ENCODE measurements around the gene FAM229B. TPM values are rescaled to one million over a fixed set of nuclear protein-coding genes. Genes with fewer than 3 reads are reported as not detected.

The FAM229B gene, protein sequence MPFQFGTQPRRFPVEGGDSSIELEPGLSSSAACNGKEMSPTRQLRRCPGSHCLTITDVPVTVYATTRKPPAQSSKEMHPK
- total RNA-seq = 10 to 100 TPM; 10.6 to 23.3 (median 14.1) TPM

DNA sequence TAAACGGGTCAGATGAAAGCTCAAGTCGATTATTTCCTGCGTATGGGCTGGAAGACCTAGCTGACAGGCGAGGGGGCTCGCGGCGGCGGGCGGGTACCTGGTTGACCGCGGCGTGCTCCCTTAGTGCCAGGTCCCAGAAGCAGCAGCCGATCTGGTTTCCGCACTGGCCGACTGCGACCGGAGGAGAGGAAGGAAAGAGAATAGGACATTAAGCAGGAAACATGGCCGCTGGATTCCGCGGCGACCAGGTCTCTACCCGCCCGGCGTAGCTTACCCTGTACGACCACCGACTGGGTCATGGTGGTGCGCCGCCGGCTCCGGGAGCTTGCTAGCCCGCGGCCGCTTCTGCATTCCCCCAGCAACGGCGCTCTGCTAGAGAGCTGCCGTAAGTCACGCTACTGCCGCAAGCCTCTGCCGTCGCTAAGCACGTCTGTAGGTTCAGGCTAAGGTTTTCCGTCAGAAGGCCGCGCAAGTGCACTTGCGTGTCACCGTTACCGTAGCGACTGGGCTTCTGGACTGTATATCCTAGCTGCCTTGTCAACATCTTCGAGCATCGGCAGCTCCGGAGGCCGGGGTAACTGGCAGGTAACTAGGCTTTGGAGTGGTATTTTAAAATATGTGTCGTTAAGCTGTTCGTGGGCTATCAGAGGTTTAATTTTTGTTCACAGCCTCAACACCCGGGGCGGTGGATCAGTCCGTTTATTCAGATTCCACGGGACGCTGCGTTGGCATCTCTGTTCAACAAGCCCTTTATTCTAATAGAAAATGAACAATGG lies at the start of gene FAM229B, which contains the start of gene TUBE1:
Gene FAM229B (plus strand): TSS at position 456 of the 776 bp plus-strand sequence. CDS start 11,693 bp downstream, outside the sequence.
Gene TUBE1 (minus strand): TSS at position 347 of the 776 bp plus-strand sequence. CDS start 48 bp downstream, at position 299.
- H3K27ac ChIP-seq (replicated peaks in 1 of 4) = peak within 1 kb of the TSS; percentile 84 to 91 (median 88)
- under 1% methylated on average over 25 of the region's 60 CpGs for WGBS
- TF ChIP-seq POLR2AphosphoS5 (IDR thresholded peaks at IDR 0.05) (peak; percentile 96 to 97), POLR2A (IDR thresholded peaks at IDR 0.05; ENCODE audit: low read depth) (peak; percentile 37), EP300 (IDR thresholded peaks at IDR 0.05) (no peak)
- TF ChIP-seq, protein P1, sequence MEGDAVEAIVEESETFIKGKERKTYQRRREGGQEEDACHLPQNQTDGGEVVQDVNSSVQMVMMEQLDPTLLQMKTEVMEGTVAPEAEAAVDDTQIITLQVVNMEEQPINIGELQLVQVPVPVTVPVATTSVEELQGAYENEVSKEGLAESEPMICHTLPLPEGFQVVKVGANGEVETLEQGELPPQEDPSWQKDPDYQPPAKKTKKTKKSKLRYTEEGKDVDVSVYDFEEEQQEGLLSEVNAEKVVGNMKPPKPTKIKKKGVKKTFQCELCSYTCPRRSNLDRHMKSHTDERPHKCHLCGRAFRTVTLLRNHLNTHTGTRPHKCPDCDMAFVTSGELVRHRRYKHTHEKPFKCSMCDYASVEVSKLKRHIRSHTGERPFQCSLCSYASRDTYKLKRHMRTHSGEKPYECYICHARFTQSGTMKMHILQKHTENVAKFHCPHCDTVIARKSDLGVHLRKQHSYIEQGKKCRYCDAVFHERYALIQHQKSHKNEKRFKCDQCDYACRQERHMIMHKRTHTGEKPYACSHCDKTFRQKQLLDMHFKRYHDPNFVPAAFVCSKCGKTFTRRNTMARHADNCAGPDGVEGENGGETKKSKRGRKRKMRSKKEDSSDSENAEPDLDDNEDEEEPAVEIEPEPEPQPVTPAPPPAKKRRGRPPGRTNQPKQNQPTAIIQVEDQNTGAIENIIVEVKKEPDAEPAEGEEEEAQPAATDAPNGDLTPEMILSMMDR (IDR thresholded peaks at IDR 0.05) = peak in 2 of 3 experiments; percentile 12 to 17
- no peaks in the 10 kb centered on the region for H3K27me3 ChIP-seq
- peaks cover 0 to 21% (median 7%) of the 10 kb centered on the region in 4 donors for H3K36me3 ChIP-seq
- peak; percentile 97 for DNase-seq (ENCODE audit: extremely low spot score)
- intact Hi-C loops (cut with DNase I) = loop anchor here (10.0 kb wide), 2 partner anchors 227 to 287 kb away; no protein-coding TSS in a partner anchor
- H3K4me1 ChIP-seq = peaks cover 8 to 22% (median 15%) of the 10 kb centered on the region in 4 donors
- no peaks in the 10 kb centered on the region for H3K9me3 ChIP-seq
- peak within 1 kb of the TSS; percentile 79 to 89 (median 82) for H3K4me3 ChIP-seq

DNA sequence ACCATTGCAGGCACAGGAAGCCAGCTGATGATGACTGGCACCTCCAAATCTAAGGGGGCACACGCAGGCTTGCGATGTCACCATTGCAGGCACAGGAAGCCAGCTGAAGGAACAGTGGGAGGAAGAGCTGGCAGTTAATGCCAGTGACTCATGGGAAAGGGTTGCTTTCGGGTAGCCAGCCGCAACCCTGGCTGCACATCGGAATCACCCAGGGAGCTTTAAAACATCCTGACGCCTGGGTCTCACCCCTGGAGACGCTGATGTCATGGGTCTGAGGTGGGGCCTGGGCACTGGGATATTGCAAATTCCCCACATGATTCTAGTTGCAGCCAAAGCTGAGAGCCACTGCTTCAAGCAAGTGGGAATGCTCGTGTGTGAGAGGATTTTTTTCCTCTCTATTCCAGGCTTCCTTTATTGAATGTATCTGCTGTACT lies 49.6 kb upstream of the FAM229B start:
- no peaks in the 10 kb centered on the region for H3K27me3 ChIP-seq
- no peaks in the 10 kb centered on the region for H3K36me3 ChIP-seq
- no peaks in the 10 kb centered on the region for H3K9me3 ChIP-seq
- no peak for DNase-seq (ENCODE audit: extremely low spot score)
- H3K4me1 ChIP-seq = peaks cover 13 to 24% (median 13%) of the 10 kb centered on the region in 4 donors
- TF ChIP-seq EP300 (IDR thresholded peaks at IDR 0.05) = no peak
- TF ChIP-seq POLR2AphosphoS5 (IDR thresholded peaks at IDR 0.05) = peak; percentile 45 to 83
- TF ChIP-seq POLR2A (IDR thresholded peaks at IDR 0.05; ENCODE audit: low read depth) = no peak
- TF ChIP-seq, protein P1 (IDR thresholded peaks at IDR 0.05) = no peak
- peak overlapping the region; percentile 56 to 76 (median 66) for H3K27ac ChIP-seq (replicated peaks in 1 of 4)
- WGBS = 9% methylated on average over 5 of the region's 8 CpGs
- H3K4me3 ChIP-seq = no peak overlapping the region
- intact Hi-C loops (cut with DNase I) = no loop called here

DNA sequence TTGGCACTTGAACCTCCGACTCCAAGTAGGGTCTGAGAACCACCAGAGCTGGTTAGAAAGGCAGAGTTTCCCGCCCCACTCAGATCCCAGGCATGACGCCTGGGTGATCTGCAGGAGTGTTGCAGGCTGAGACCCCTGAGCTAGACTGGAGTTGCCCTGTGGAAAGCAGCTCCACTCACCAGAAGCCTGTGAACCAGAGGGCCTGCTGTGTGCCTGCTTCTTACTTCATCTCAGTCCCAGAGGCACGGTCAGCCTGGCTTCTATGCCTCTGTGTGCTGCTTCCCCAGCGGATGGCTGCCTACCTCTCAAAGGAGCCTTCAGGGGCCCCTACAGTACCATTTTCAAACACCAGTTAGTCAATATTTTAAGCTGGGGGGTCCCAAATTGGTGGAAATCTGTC lies 49.1 kb upstream of the FAM229B start:
- Histone ChIP-seq H3K27ac (replicated peaks in 1 of 4) (peak overlapping the region; percentile 56 to 76 (median 66)), H3K4me1 (peaks cover 13 to 24% (median 13%) of the 10 kb centered on the region in 4 donors), H3K36me3 (no peaks in the 10 kb centered on the region), H3K27me3 (no peaks in the 10 kb centered on the region), H3K4me3 (no peak overlapping the region), H3K9me3 (no peaks in the 10 kb centered on the region)
- no peak for TF ChIP-seq EP300 (IDR thresholded peaks at IDR 0.05)
- TF ChIP-seq, protein P1 (IDR thresholded peaks at IDR 0.05) = no peak
- TF ChIP-seq POLR2AphosphoS5 (IDR thresholded peaks at IDR 0.05) = no peak
- TF ChIP-seq POLR2A (IDR thresholded peaks at IDR 0.05; ENCODE audit: low read depth) = no peak
- DNase-seq (ENCODE audit: extremely low spot score) = no peak
- intact Hi-C loops (cut with DNase I) = no loop called here
- 83% methylated on average over 5 of the region's 5 CpGs for WGBS

DNA sequence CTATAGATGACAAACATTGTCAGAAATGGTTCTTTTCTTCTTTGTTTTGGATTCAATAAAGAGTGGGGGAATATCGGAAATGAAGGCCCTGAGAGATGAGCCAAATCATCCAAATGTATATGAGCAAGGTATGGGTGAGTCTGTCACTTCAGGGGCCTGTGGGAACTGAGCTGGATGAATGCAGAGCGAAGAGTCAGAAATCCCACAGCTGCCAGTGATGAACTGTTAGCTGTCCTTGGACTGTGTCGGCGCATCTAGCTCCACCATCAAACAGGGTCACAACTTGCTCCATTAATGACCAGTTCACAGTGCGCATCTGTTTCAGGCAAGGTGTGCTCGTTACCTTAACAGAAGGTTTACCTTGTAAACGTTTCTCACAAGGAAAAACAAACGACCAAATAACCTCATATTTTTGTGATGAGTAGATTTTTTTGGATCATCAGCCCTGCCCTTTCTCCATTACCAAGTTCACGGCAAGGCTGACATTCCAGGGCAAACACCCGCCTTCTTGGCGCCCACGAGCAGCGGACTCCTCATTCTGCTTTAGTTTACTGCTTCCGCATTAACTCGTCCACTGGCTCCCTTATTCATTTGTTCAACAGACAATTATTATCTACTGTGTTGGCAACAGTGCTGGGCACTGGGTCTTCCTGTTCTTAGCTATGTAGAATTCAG lies 48.5 kb upstream of the FAM229B start:
- no peak for DNase-seq (ENCODE audit: extremely low spot score)
- TF ChIP-seq, protein P1 (IDR thresholded peaks at IDR 0.05) = no peak
- no peak for TF ChIP-seq POLR2A (IDR thresholded peaks at IDR 0.05; ENCODE audit: low read depth)
- no peak for TF ChIP-seq POLR2AphosphoS5 (IDR thresholded peaks at IDR 0.05)
- no peak for TF ChIP-seq EP300 (IDR thresholded peaks at IDR 0.05)

More for the DNA sequence above, 48.5 kb upstream of the FAM229B start:
- 92% methylated on average over 15 of the region's 15 CpGs for WGBS
- Histone ChIP-seq H3K27ac (replicated peaks in 1 of 4) (peak overlapping the region; percentile 56 to 76 (median 66)), H3K4me1 (peaks cover 13 to 25% (median 15%) of the 10 kb centered on the region in 4 donors), H3K9me3 (no peaks in the 10 kb centered on the region), H3K36me3 (no peaks in the 10 kb centered on the region), H3K4me3 (no peak overlapping the region), H3K27me3 (no peaks in the 10 kb centered on the region)
- intact Hi-C loops (cut with DNase I) = no loop called here
